H1 (cell line): Measurements from ENCODE around the gene MATN1. TPM values are rescaled to one million over a fixed set of nuclear protein-coding genes. Genes with fewer than 3 reads are reported as not detected.

Experiments used
- CTCF ChIA-PET: fragments of 300-600 bp; sonication (Branson Sonifier 250); formaldehyde crosslinking; loops from one replicate; lab custom pipeline; 2021; ENCODE audit not compliant: partially characterized antibody; lab: Charles Lee
- POLR2A ChIA-PET: fragments of 300-600 bp; sonication (Branson Sonifier 250); formaldehyde crosslinking; loops from one replicate; lab custom pipeline; 2021; ENCODE audit warnings: inconsistent platforms; ENCODE audit not compliant: partially characterized antibody; lab: Charles Lee
- DNase-seq, 2 experiments: peaks; one replicate each; pipeline versions ENCODE4 v3.0.0 to v3.0.0-alpha.2; 2010 to 2022; ENCODE audit warnings: low spot score in 2 of 2, low read depth in 1 of 2, mixed read lengths in 1 of 2
- FAIRE-seq: peaks from 2 replicates; lab custom pipeline; 2011; peaks lifted over from hg19 to GRCh38; lab: Jason Lieb, UNC
- H2AFZ ChIP-seq: 2 replicates; pipeline ENCODE4 v1.8.1; 2012; ENCODE audit warnings: low read length, inconsistent platforms
- H2AK5ac ChIP-seq: 2 replicates; pipeline ENCODE4 v1.6.1; 2013; ENCODE audit warnings: low read depth, low read length
- H2BK120ac ChIP-seq: replicated peaks from 2 replicates; pipeline ENCODE3; 2013; ENCODE audit warnings: low read depth, low read length, inconsistent platforms
- H2BK12ac ChIP-seq: 2 replicates; pipeline ENCODE4 v1.6.1; 2013; ENCODE audit warnings: low read depth, low read length
- H2BK15ac ChIP-seq: 2 replicates; pipeline ENCODE4 v1.6.1; 2013; ENCODE audit warnings: low read length
- H2BK20ac ChIP-seq: 2 replicates; pipeline ENCODE4 v1.6.1; 2013; ENCODE audit warnings: low read length
- H2BK5ac ChIP-seq: 2 replicates; pipeline ENCODE4 v1.6.1; 2013; ENCODE audit warnings: low read depth, low read length
- H3K14ac ChIP-seq: 2 replicates; pipeline ENCODE4 v1.6.1; 2013; ENCODE audit warnings: inconsistent platforms; ENCODE audit not compliant: insufficient read length
- H3K18ac ChIP-seq: 2 replicates; pipeline ENCODE4 v1.6.1; 2013; ENCODE audit warnings: low read length; ENCODE audit errors: extremely low read depth
- H3K23ac ChIP-seq: 2 replicates; pipeline ENCODE4 v1.6.1; 2013; ENCODE audit warnings: inconsistent platforms; ENCODE audit not compliant: insufficient read length
- H3K23me2 ChIP-seq: 2 replicates; pipeline ENCODE4 v1.6.1; 2013; ENCODE audit warnings: low read depth, low read length
- H3K27ac ChIP-seq: 2 replicates; pipeline ENCODE4 v1.6.1; 2011; ENCODE audit warnings: low read depth, low read length, inconsistent platforms
- H3K27me3 ChIP-seq, 4 experiments: replicated peaks in 1 of 4; 1 replicate in 1 of 4; 2 replicates in 3 of 4; pipeline versions ENCODE4 v1.6.1 to v1.8.1; 2011 to 2013; ENCODE audit warnings: low read length in 3 of 4, mild to moderate bottlenecking in 3 of 4, inconsistent platforms in 2 of 4, mixed read lengths in 2 of 4, moderate library complexity in 1 of 4; ENCODE audit not compliant: control insufficient read depth in 3 of 4, insufficient read depth in 3 of 4; ENCODE audit errors: extremely low read depth in 1 of 4
- H3K36me3 ChIP-seq, 4 experiments: 2 replicates each; pipeline versions ENCODE4 v1.6.1 to v1.8.1; 2011 to 2013; ENCODE audit warnings: mild to moderate bottlenecking in 4 of 4, low read length in 3 of 4, moderate library complexity in 2 of 4, control low read depth in 1 of 4, inconsistent platforms in 1 of 4; ENCODE audit not compliant: insufficient read depth in 4 of 4, control insufficient read depth in 2 of 4
- H3K4ac ChIP-seq: replicated peaks from 2 replicates; pipeline ENCODE3; 2013; ENCODE audit warnings: low read length, low read depth, mixed read lengths, inconsistent platforms; ENCODE audit not compliant: insufficient read length
- H3K4me1 ChIP-seq, 4 experiments: replicated peaks in 1 of 4; 1 replicate in 1 of 4; 2 replicates in 3 of 4; pipeline versions ENCODE4 v1.6.1 to v1.8.1; 2011 to 2013; ENCODE audit warnings: low read length in 3 of 4, inconsistent platforms in 2 of 4, mixed read lengths in 1 of 4; ENCODE audit not compliant: insufficient read depth in 4 of 4, control insufficient read depth in 3 of 4
- H3K4me2 ChIP-seq, 2 experiments: 2 replicates each; pipeline versions ENCODE4 v1.6.1 to v1.8.1; 2011 to 2013; ENCODE audit warnings: low read depth in 2 of 2, low read length in 2 of 2, control low read depth in 1 of 2, inconsistent platforms in 1 of 2, mild to moderate bottlenecking in 1 of 2; ENCODE audit not compliant: insufficient read depth in 1 of 2
- H3K4me3 ChIP-seq, 4 experiments: fragments of 200-600, 300-600 bp in 1 of 4; sonication (generic), shearing (Covaris generic), sonication (Bioruptor Twin) in 1 of 4; 2 replicates each; pipeline versions ENCODE4 v1.5.1 to v1.8.1; 2011 to 2016; ENCODE audit warnings: low read length in 4 of 4, low read depth in 3 of 4, control low read depth in 2 of 4, inconsistent platforms in 2 of 4, mild to moderate bottlenecking in 2 of 4, mixed read lengths in 1 of 4, moderate library complexity in 1 of 4; ENCODE audit not compliant: insufficient read depth in 2 of 4; ENCODE audit errors: extremely low read depth in 1 of 4
- H3K56ac ChIP-seq: replicated peaks from 2 replicates; pipeline ENCODE3; 2013; ENCODE audit warnings: low read depth, mild to moderate bottlenecking, mixed read lengths, low read length, inconsistent platforms; ENCODE audit not compliant: insufficient read length
- H3K79me1 ChIP-seq: 2 replicates; pipeline ENCODE4 v1.6.1; 2013; ENCODE audit warnings: low read depth, low read length, control low read depth
- H3K79me2 ChIP-seq, 2 experiments: 2 replicates each; pipeline versions ENCODE4 v1.6.1 to v1.8.1; 2012 to 2013; ENCODE audit warnings: low read length in 2 of 2, mild to moderate bottlenecking in 2 of 2, inconsistent platforms in 1 of 2; ENCODE audit not compliant: insufficient read depth in 2 of 2, control insufficient read depth in 1 of 2
- H3K9ac ChIP-seq, 4 experiments: replicated peaks in 1 of 4; 1 replicate in 1 of 4; 2 replicates in 3 of 4; pipeline versions ENCODE4 v1.6.1 to v1.8.1; 2011 to 2013; ENCODE audit warnings: low read depth in 3 of 4, low read length in 3 of 4, control low read depth in 2 of 4, mild to moderate bottlenecking in 2 of 4, moderate library complexity in 2 of 4, inconsistent platforms in 1 of 4; ENCODE audit errors: extremely low read depth in 1 of 4
- H3K9me3 ChIP-seq, 2 experiments: 2 replicates each; pipeline versions ENCODE4 v1.6.1 to v1.8.1; 2012 to 2013; ENCODE audit warnings: mild to moderate bottlenecking in 2 of 2, moderate library complexity in 2 of 2, control low read depth in 1 of 2, inconsistent platforms in 1 of 2, low read depth in 1 of 2, low read length in 1 of 2, mixed read lengths in 1 of 2; ENCODE audit not compliant: insufficient read depth in 2 of 2
- H4K20me1 ChIP-seq, 2 experiments: replicated peaks in 1 of 2; 2 replicates each; pipeline versions ENCODE3 to v1.8.1; 2011 to 2013; ENCODE audit warnings: inconsistent platforms in 2 of 2, low read length in 2 of 2, mild to moderate bottlenecking in 1 of 2; ENCODE audit not compliant: insufficient read depth in 2 of 2, control insufficient read depth in 1 of 2
- H4K5ac ChIP-seq: 2 replicates; pipeline ENCODE4 v1.6.1; 2013; ENCODE audit warnings: low read length, low read depth, mixed read lengths, inconsistent platforms; ENCODE audit not compliant: insufficient read length
- H4K8ac ChIP-seq: 2 replicates; pipeline ENCODE4 v1.8.0; 2013; ENCODE audit warnings: mild to moderate bottlenecking, moderate library complexity, low read length, inconsistent platforms; ENCODE audit not compliant: insufficient read depth; ENCODE audit errors: extremely low read depth
- H4K91ac ChIP-seq: replicated peaks from 2 replicates; pipeline ENCODE3; 2013; ENCODE audit warnings: low read length, mixed read lengths, inconsistent platforms; ENCODE audit not compliant: insufficient read length
- CTCF ChIP-seq, 3 experiments: IDR thresholded peaks; 1 replicate in 2 of 3; 2 replicates in 1 of 3; pipeline versions ENCODE4 v1.5.1 to v1.6.1; 2011; ENCODE audit warnings: low read length in 3 of 3, mild to moderate bottlenecking in 3 of 3, inconsistent platforms in 2 of 3, low read depth in 1 of 3, moderate library complexity in 1 of 3; ENCODE audit not compliant: insufficient read depth in 1 of 3; ENCODE audit errors: control extremely low read depth in 1 of 3
- KDM4A ChIP-seq: IDR thresholded peaks from one replicate; pipeline ENCODE4 v1.7.1; 2012; ENCODE audit warnings: low read depth, mild to moderate bottlenecking, moderate library complexity, low read length, inconsistent platforms; ENCODE audit not compliant: severe bottlenecking
- NANOG ChIP-seq: IDR thresholded peaks from 2 replicates; pipeline ENCODE4 v1.6.1; 2011; ENCODE audit warnings: low read length, low read depth, mild to moderate bottlenecking, inconsistent platforms; ENCODE audit not compliant: insufficient read depth, poor library complexity, severe bottlenecking
- POLR2AphosphoS5 ChIP-seq: IDR thresholded peaks from 2 replicates; pipeline ENCODE4 v1.6.1; 2011; ENCODE audit warnings: low read depth, low read length
- RBBP5 ChIP-seq: IDR thresholded peaks from 2 replicates; pipeline ENCODE4 v1.7.1; 2012; ENCODE audit warnings: low read depth, mild to moderate bottlenecking, inconsistent platforms, low read length, moderate library complexity, borderline replicate concordance
- SIN3A ChIP-seq, 2 experiments: IDR thresholded peaks in 1 of 2; conservative IDR thresholded peaks in 1 of 2; 2 replicates each; pipeline ENCODE4 v1.6.1; 2011 to 2012; ENCODE audit warnings: low read length in 2 of 2, improper control_type of control experiment in 1 of 2, low read depth in 1 of 2, mild to moderate bottlenecking in 1 of 2
- SIRT6 ChIP-seq: IDR thresholded peaks from one replicate; pipeline ENCODE4 v1.7.1; 2012; ENCODE audit warnings: low read length, inconsistent platforms
- TBP ChIP-seq: IDR thresholded peaks from 2 replicates; pipeline ENCODE4 v1.6.1; 2011; ENCODE audit warnings: low read depth, low read length, improper control_type of control experiment
- WGBS, 2 experiments: shearing (Covaris generic) in 1 of 2; methylation state at CpG; one replicate each; pipeline versions ENCODE4 v1.1.6 to v1.1.7; 2013 to 2015; ENCODE audit warnings: low lambda C conversion rate in 2 of 2, mixed read lengths in 2 of 2, inconsistent platforms in 1 of 2, low coverage in 1 of 2, missing lambda C conversion rate in 1 of 2; ENCODE audit not compliant: insufficient replicate concordance in 2 of 2, insufficient coverage in 1 of 2, insufficient read length in 1 of 2; ENCODE audit errors: extremely low coverage in 1 of 2, missing lambda C conversion rate in 1 of 2; 5-methylcytosine and 5-hydroxymethylcytosine counted together
- polyA plus RNA-seq, 7 experiments: library from polyadenylated mRNA; depleted of rRNA in 3 of 7; stranded (reverse) in 5 of 7; unstranded in 2 of 7; fragments of >200 nt in 5 of 7; fragments of 200-250 nt in 2 of 7; gene quantifications; 1 replicate in 5 of 7; 2 replicates in 1 of 7; 4 replicates in 1 of 7; pipeline versions ENCODE4 v1.2.1 to v1.2.3, GENCODE V29; 2011 to 2013; ENCODE audit warnings: missing spikeins in 2 of 7, mixed read lengths in 2 of 7
- total RNA-seq: library from RNA; stranded (reverse); fragmentation: NEBNext Ultra II Directional; extraction: Animal tissue kit (Norgen Biotek cat#: 25700); gene quantifications from 2 replicates; pipeline ENCODE4 v1.2.1, GENCODE V29; 2021

The MATN1 gene
- total and polyA plus RNA-seq, 2 of the 8 experiments (the other 6 are each of a cell fraction or from before 2014, with no cell fraction given), result 0.12 to 0.28 TPM

DNA sequence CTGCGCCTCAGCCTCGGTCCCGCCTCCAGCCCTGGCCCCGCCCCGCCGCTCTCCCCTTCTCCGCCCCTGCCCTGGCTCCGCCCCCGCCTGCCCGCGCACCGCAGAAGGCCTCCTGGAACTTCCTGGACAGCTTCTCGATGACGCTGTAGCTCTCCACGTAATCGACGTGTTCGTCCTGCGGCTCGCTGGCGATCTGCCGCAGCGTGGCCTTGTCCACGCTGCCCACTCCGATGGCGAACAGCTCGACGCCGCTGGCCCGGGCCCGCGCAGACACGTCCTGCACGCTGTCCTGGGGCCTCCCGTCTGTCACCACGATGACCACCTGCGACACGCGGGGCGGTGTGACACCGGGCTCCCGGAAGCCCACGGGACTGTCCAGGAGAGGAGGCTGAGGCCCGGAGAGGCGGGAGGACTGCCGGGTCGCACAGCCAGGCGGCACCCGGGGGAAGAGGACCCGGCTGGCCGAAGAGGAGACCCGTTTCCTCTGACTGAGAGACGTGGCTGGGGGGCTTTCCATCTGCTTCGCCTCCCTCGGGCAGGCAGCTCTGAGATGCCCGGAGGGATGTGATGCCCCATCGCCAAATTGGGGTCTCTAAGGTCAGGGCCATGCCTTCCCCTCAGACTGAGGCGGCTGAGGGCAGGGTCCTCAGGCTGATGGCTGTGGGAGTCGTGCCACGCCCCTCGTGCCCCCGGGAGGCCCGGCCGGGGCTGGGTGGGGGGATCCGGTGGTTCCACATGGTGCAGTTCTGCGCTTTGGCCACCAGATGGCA lies 4.6 kb downstream of the MATN1 start:
- Histone ChIP-seq H4K20me1 (no peaks in the 10 kb centered on the region), H4K91ac (no peak overlapping the region), H4K8ac (no peak overlapping the region), H2BK15ac (no peak overlapping the region), H4K5ac (no peak overlapping the region), H3K27me3 (no peaks in the 10 kb centered on the region; a peak in 1 of 7 replicates), H3K27ac (no peak overlapping the region), H2BK20ac (no peak overlapping the region), H3K9ac (peak overlapping the region in 1 of 4 experiments; percentile 4; a peak in 1 of 7 replicates), H3K9me3 (peaks cover 10 to 11% of the 10 kb centered on the region in 2 experiments), H3K4ac (no peak overlapping the region), H3K79me2 (no peaks in the 10 kb centered on the region), H2AFZ (no peak overlapping the region), H3K4me1 (peaks cover 0 to 4% (median 1%) of the 10 kb centered on the region in 4 experiments; a peak in 4 of 7 replicates), H2AK5ac (no peak overlapping the region), H3K4me3 (peak overlapping the region; percentile 35 to 67 (median 56)), H3K56ac (no peak overlapping the region), H3K36me3 (no peaks in the 10 kb centered on the region), H3K18ac (no peak overlapping the region), H3K23me2 (peaks cover 6% of the 10 kb centered on the region; the same call in 1 of the 2 replicates), H3K23ac (no peak overlapping the region), H3K79me1 (no peaks in the 10 kb centered on the region), H2BK12ac (0 out of 2 replicates have a peak overlapping the region, but pooled peaks have one; percentile 27), H2BK5ac (no peak overlapping the region), H3K14ac (no peak overlapping the region), H2BK120ac (no peak overlapping the region), H3K4me2 (peak overlapping the region; percentile 4 to 90)
- FAIRE-seq (no peak), DNase-seq (peak in 1 of 2 experiments; percentile 97)
- ChIA-PET POLR2A (interaction anchor here (1.5 to 2.1 kb wide), 2 partner anchors 9 to 61 kb away, joined by 5 to 6 read pairs; no protein-coding TSS in a partner anchor), CTCF (interaction anchor here (0.7 to 55.1 kb wide), 26 partner anchors 11 to 1269 kb away, joined by 3 to 1640 read pairs (median 6); partner anchors contain the start of genes LAPTM5 and SDC3)
- WGBS, 2 experiments, result 4% methylated on average over 49 of the region's 66 CpGs; no CpG with 5 or more reads in 1 of the 2 experiments
- TF ChIP-seq RBBP5 (peak; percentile 39; the same call in 1 of the 2 replicates), KDM4A (peak; percentile 75), NANOG (no peak), CTCF (IDR thresholded peaks at IDR 0.05; ENCODE audit: control extremely low read depth in 1 of 3, insufficient read depth in 1 of 3, low read depth in 1 of 3, low read length in 3 of 3) (peak in 1 of 3 experiments; percentile 89; a peak in 1 of 4 replicates), POLR2AphosphoS5 (no peak), TBP (no peak), SIN3A (conservative IDR thresholded peaks at IDR 0.05 in 1 of 2, IDR thresholded peaks at IDR 0.05 in 1 of 2; ENCODE audit: low read depth in 1 of 2, low read length in 2 of 2) (0 out of 4 replicates have a peak, but pooled peaks of 1 of the 2 experiments have one; percentile 1), SIRT6 (no peak)
